IMR-90 (cell line): ENCODE measurements around the gene DERA. TPM values are rescaled to one million over a fixed set of nuclear protein-coding genes. Genes with fewer than 3 reads are reported as not detected.

Experiments
- ATAC-seq: fragments of 200-7000 bp; cut with Tn5 transposase; 2 replicates; pipeline ENCODE4 v1.9.1; 2020; ENCODE audit warnings: low read depth, mild to moderate bottlenecking, moderate library complexity
- BruUV-seq: library from RNA; stranded (reverse); fragments of 400-500 nt; replicated peaks from 2 replicates; lab custom pipeline; 2021; lab: Mats Ljungman, UMichigan
- CTCF ChIA-PET: fragments of 300-600 bp; formaldehyde crosslinking; extraction: SDS; loops from one replicate; lab custom pipeline; 2021; ENCODE audit warnings: antibody characterized with exemption; lab: Yijun Ruan, JAX
- POLR2A ChIA-PET: fragments of 300-600 bp; sonication (Branson Sonifier 250); formaldehyde crosslinking; loops from one replicate; lab custom pipeline; 2022; ENCODE audit warnings: antibody characterized with exemption; ENCODE audit not compliant: unreplicated experiment; lab: Charles Lee
- DNase-seq: peaks from one replicate; pipeline ENCODE4 v3.0.0; 2013
- H2AFZ ChIP-seq: replicated peaks from 2 replicates; pipeline ENCODE3; 2013; ENCODE audit warnings: low read length, mild to moderate bottlenecking; ENCODE audit not compliant: poor library complexity
- H2AK5ac ChIP-seq: 2 replicates; pipeline ENCODE4 v1.6.1; 2013; ENCODE audit warnings: low read depth, low read length, inconsistent platforms
- H2AK9ac ChIP-seq: replicated peaks from 2 replicates; pipeline ENCODE3; 2013; ENCODE audit warnings: mild to moderate bottlenecking, low read depth, low read length, moderate library complexity; ENCODE audit not compliant: poor library complexity
- H2BK120ac ChIP-seq: 2 replicates; pipeline ENCODE4 v1.6.1; 2013; ENCODE audit warnings: low read depth, low read length, inconsistent platforms
- H2BK15ac ChIP-seq: 3 replicates; pipeline ENCODE4 v1.6.1; 2013; ENCODE audit warnings: low read depth, low read length, inconsistent platforms
- H2BK20ac ChIP-seq: 2 replicates; pipeline ENCODE4 v1.6.1; 2013; ENCODE audit warnings: low read depth, mild to moderate bottlenecking, inconsistent platforms, low read length, moderate library complexity
- H2BK5ac ChIP-seq: 2 replicates; pipeline ENCODE4 v1.6.1; 2013; ENCODE audit warnings: mild to moderate bottlenecking, low read depth, low read length, inconsistent platforms; ENCODE audit not compliant: poor library complexity, severe bottlenecking
- H3K14ac ChIP-seq: replicated peaks from 2 replicates; pipeline ENCODE4 v1.6.1; 2013; ENCODE audit warnings: low read depth, low read length, inconsistent platforms
- H3K18ac ChIP-seq: 2 replicates; pipeline ENCODE4 v1.6.1; 2013; ENCODE audit warnings: low read depth, low read length, control low read depth
- H3K23ac ChIP-seq: 2 replicates; pipeline ENCODE4 v1.6.1; 2013; ENCODE audit warnings: low read depth, low read length, inconsistent platforms
- H3K27ac ChIP-seq: 2 replicates; pipeline ENCODE4 v1.5.1; 2013; ENCODE audit warnings: mild to moderate bottlenecking, control low read depth, low read length; ENCODE audit not compliant: insufficient read depth
- H3K27me3 ChIP-seq: 2 replicates; pipeline ENCODE4 v1.6.1; 2013; ENCODE audit warnings: low read length; ENCODE audit not compliant: control insufficient read depth, insufficient read depth
- H3K36me3 ChIP-seq: 2 replicates; pipeline ENCODE4 v1.6.1; 2013; ENCODE audit warnings: low read length, mixed read lengths; ENCODE audit not compliant: control insufficient read depth, insufficient read depth
- H3K4ac ChIP-seq: 2 replicates; pipeline ENCODE4 v1.6.1; 2013; ENCODE audit warnings: low read depth, low read length, inconsistent platforms
- H3K4me1 ChIP-seq: 2 replicates; pipeline ENCODE4 v1.6.1; 2013; ENCODE audit warnings: low read length, mixed read lengths; ENCODE audit not compliant: control insufficient read depth, insufficient read depth
- H3K4me2 ChIP-seq: 2 replicates; pipeline ENCODE4 v1.6.1; 2013; ENCODE audit warnings: low read depth, mild to moderate bottlenecking, control low read depth, low read length, moderate library complexity
- H3K4me3 ChIP-seq: 2 replicates; pipeline ENCODE4 v1.5.1; 2013; ENCODE audit warnings: low read depth, mild to moderate bottlenecking, control low read depth, low read length, moderate library complexity; ENCODE audit not compliant: insufficient read depth
- H3K56ac ChIP-seq: 2 replicates; pipeline ENCODE4 v1.6.1; 2013; ENCODE audit warnings: low read length, inconsistent platforms; ENCODE audit not compliant: insufficient read depth; ENCODE audit errors: extremely low read depth
- H3K79me1 ChIP-seq, 2 experiments: 2 replicates each; pipeline ENCODE4 v1.6.1; 2013; ENCODE audit warnings: low read length in 2 of 2, inconsistent platforms in 1 of 2, low read depth in 1 of 2
- H3K9ac ChIP-seq: 2 replicates; pipeline ENCODE4 v1.6.1; 2013; ENCODE audit warnings: low read depth, low read length, control low read depth
- H3K9me1 ChIP-seq: 2 replicates; pipeline ENCODE4 v1.6.1; 2013; ENCODE audit warnings: low read length, inconsistent platforms; ENCODE audit not compliant: insufficient read depth
- H3K9me3 ChIP-seq: 2 replicates; pipeline ENCODE4 v1.6.1; 2013; ENCODE audit warnings: low read length; ENCODE audit not compliant: control insufficient read depth, insufficient read depth
- H4K20me1 ChIP-seq: 2 replicates; pipeline ENCODE4 v1.6.1; 2013; ENCODE audit warnings: low read length, inconsistent platforms; ENCODE audit not compliant: insufficient read depth
- H4K5ac ChIP-seq: 2 replicates; pipeline ENCODE4 v1.6.1; 2013; ENCODE audit warnings: mild to moderate bottlenecking, low read depth, low read length, control low read depth
- H4K8ac ChIP-seq, 2 experiments: 2 replicates each; pipeline ENCODE4 v1.6.1; 2013; ENCODE audit warnings: low read depth in 2 of 2, low read length in 2 of 2, control low read depth in 1 of 2, inconsistent platforms in 1 of 2
- H4K91ac ChIP-seq: 2 replicates; pipeline ENCODE4 v1.6.1; 2013; ENCODE audit warnings: low read depth, low read length, inconsistent platforms; ENCODE audit not compliant: insufficient read depth
- BHLHE40 ChIP-seq: fragments of 150-350 bp; IDR thresholded peaks from 2 replicates; pipeline ENCODE4 v1.6.1; 2016; ENCODE audit warnings: mild to moderate bottlenecking, low read depth, low read length
- CEBPB ChIP-seq: IDR thresholded peaks from 2 replicates; pipeline ENCODE4 v1.6.1; 2012; ENCODE audit warnings: low read depth, low read length, improper control_type of control experiment
- CTCF ChIP-seq: conservative IDR thresholded peaks from 2 replicates; pipeline ENCODE4 v1.5.1; 2012; ENCODE audit warnings: mild to moderate bottlenecking, low read depth, low read length, improper control_type of control experiment
- FOS ChIP-seq: fragments of 150-350 bp; IDR thresholded peaks from 2 replicates; pipeline ENCODE4 v1.6.1; 2016; ENCODE audit warnings: low read depth, low read length
- MAFK ChIP-seq: IDR thresholded peaks from 2 replicates; pipeline ENCODE4 v1.6.1; 2012; ENCODE audit warnings: low read depth, low read length, improper control_type of control experiment
- MAZ ChIP-seq: IDR thresholded peaks from 2 replicates; pipeline ENCODE4 v1.6.1; 2012; ENCODE audit warnings: low read depth, mild to moderate bottlenecking, low read length, improper control_type of control experiment, moderate library complexity, borderline replicate concordance
- NFE2L2 ChIP-seq: fragments of 150-350 bp; IDR thresholded peaks from 2 replicates; pipeline ENCODE4 v1.6.1; 2016; ENCODE audit warnings: low read depth, mild to moderate bottlenecking, low read length
- POLR2A ChIP-seq: IDR thresholded peaks from 2 replicates; pipeline ENCODE4 v1.6.1; 2012; ENCODE audit warnings: mild to moderate bottlenecking, low read depth, low read length
- RAD21 ChIP-seq: IDR thresholded peaks from 2 replicates; pipeline ENCODE4 v1.6.1; 2012; ENCODE audit warnings: low read length, improper control_type of control experiment
- RCOR1 ChIP-seq: IDR thresholded peaks from 2 replicates; pipeline ENCODE4 v1.6.1; 2012; ENCODE audit warnings: mild to moderate bottlenecking, low read length, improper control_type of control experiment; ENCODE audit not compliant: insufficient replicate concordance
- RFX5 ChIP-seq: IDR thresholded peaks from 2 replicates; pipeline ENCODE4 v1.8.0; 2012; ENCODE audit warnings: low read depth, mild to moderate bottlenecking, low read length, moderate library complexity
- SMC3 ChIP-seq: fragments of 150-350 bp; IDR thresholded peaks from 2 replicates; pipeline ENCODE4 v1.6.1; 2016; ENCODE audit warnings: low read depth, mild to moderate bottlenecking, antibody characterized with exemption, low read length, moderate library complexity
- WGBS, 2 experiments: methylation state at CpG; one replicate each; pipeline versions ENCODE4 v1.1.5 to v1.1.7; 2013; ENCODE audit warnings: missing lambda C conversion rate in 2 of 2; ENCODE audit not compliant: insufficient read length in 1 of 2; ENCODE audit errors: extremely low coverage in 2 of 2; 5-methylcytosine and 5-hydroxymethylcytosine counted together
- dilution Hi-C: fragments of 300-500 bp; cut with HindIII; formaldehyde crosslinking; loops from one replicate; pipeline ENCODE4 v1.14.3; 2018; ENCODE audit warnings: low sequenced_read_pairs; ENCODE audit not compliant: unreplicated experiment
- in situ Hi-C: fragments of 300-500 bp; cut with MboI; formaldehyde crosslinking; loops from 3 replicates; pipeline ENCODE4 v1.14.3; 2019; ENCODE audit warnings: low sequenced_read_pairs, inconsistent platforms, mixed read lengths
- intact Hi-C: fragments of 100-400 bp; cut with micrococcal nuclease; formaldehyde crosslinking; loops from 2 replicates; pipeline ENCODE4 v1.10.0; 2022
- polyA plus RNA-seq, 3 experiments: library from polyadenylated mRNA; depleted of rRNA; stranded (reverse); fragments of >200 nt; gene quantifications; 2 replicates each; pipeline ENCODE4 v1.2.3, GENCODE V29; 2012; ENCODE audit warnings: low replicate concordance in 1 of 3
- total RNA-seq: library from RNA; depleted of rRNA; stranded (reverse); fragments of >200 nt; gene quantifications from 2 replicates; pipeline ENCODE4 v1.2.3, GENCODE V29; 2012
- TF ChIP-seq, protein P1 (sequence below): fragments of 150-350 bp; IDR thresholded peaks from 2 replicates; pipeline ENCODE4 v1.6.1; 2017; ENCODE audit warnings: mild to moderate bottlenecking, antibody characterized with exemption, low read length, low read depth

The DERA gene
- total and polyA plus RNA-seq, 2 of the 4 experiments (the other 2 are of a cell fraction), result 28.1 to 58.6 TPM

GRCh38 chr12:15882118-15882971 is 28.8 kb upstream of the DERA start, which contains the start of gene STRAP:
TSS of gene STRAP (plus strand) at chr12:15882387. CDS start at chr12:15882708, 321 bp downstream.
- Histone ChIP-seq H3K36me3 (peaks cover 7% of the 10 kb centered on the region), H4K20me1 (peaks cover 46% of the 10 kb centered on the region), H3K27me3 (no peaks in the 10 kb centered on the region), H4K8ac (peak within 1 kb of the TSS; percentile 93 to 99), H3K9me1 (no peaks in the 10 kb centered on the region; the same call in 1 of the 2 replicates), H3K27ac (peak within 1 kb of the TSS; percentile 97), H4K5ac (peak within 1 kb of the TSS; percentile 62), H2AK5ac (peak within 1 kb of the TSS; percentile 85), H4K91ac (peak within 1 kb of the TSS; percentile 82), H3K9ac (peak within 1 kb of the TSS; percentile 96), H3K56ac (peak within 1 kb of the TSS; percentile 82), H3K4me2 (peak within 1 kb of the TSS; percentile 100), H3K4ac (peak within 1 kb of the TSS; percentile 94), H3K9me3 (no peaks in the 10 kb centered on the region), H2BK120ac (peak within 1 kb of the TSS; percentile 70), H3K4me1 (peaks cover 9% of the 10 kb centered on the region), H2AK9ac (peak within 1 kb of the TSS; percentile 91), H2AFZ (peak within 1 kb of the TSS; percentile 99), H2BK15ac (peak within 1 kb of the TSS; percentile 21; the same call in 1 of the 3 replicates), H3K14ac (peak within 1 kb of the TSS; percentile 97), H3K79me1 (peaks cover 6 to 22% of the 10 kb centered on the region in 2 experiments; a peak in 3 of 4 replicates), H3K23ac (peak within 1 kb of the TSS; percentile 80), H3K4me3 (peak within 1 kb of the TSS; percentile 84), H2BK5ac (peak within 1 kb of the TSS; percentile 92), H2BK20ac (no peak within 1 kb of the TSS), H3K18ac (peak within 1 kb of the TSS; percentile 72)
- intact Hi-C loops, result no loop called here
- 0% methylated on average over 28 of the region's 63 CpGs; no CpG with 5 or more reads in 1 of the 2 experiments for WGBS, 2 experiments
- ChIA-PET POLR2A (interaction anchor here (0.6 kb wide), 1 partner anchor 46 kb away, joined by 3 read pairs; no protein-coding TSS in a partner anchor), CTCF (no interaction called here)
- BruUV-seq, result TSS peak; percentile 42
- DNase-seq, result peak; percentile 97
- peak; percentile 96 for ATAC-seq
- dilution Hi-C loops, result no loop called here
- in situ Hi-C loops, result loop anchor here (25.0 kb wide), 1 partner anchor 1095 kb away; no protein-coding TSS in a partner anchor
- TF ChIP-seq CEBPB, result 0 out of 2 replicates have a peak, but pooled peaks have one; percentile 6
- no peak for TF ChIP-seq RFX5
- TF ChIP-seq FOS, result no peak
- TF ChIP-seq CTCF, result no peak
- TF ChIP-seq NFE2L2, result 0 out of 2 replicates have a peak, but pooled peaks have one; percentile 15
- TF ChIP-seq, protein P1, sequence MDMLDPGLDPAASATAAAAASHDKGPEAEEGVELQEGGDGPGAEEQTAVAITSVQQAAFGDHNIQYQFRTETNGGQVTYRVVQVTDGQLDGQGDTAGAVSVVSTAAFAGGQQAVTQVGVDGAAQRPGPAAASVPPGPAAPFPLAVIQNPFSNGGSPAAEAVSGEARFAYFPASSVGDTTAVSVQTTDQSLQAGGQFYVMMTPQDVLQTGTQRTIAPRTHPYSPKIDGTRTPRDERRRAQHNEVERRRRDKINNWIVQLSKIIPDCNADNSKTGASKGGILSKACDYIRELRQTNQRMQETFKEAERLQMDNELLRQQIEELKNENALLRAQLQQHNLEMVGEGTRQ, result 0 out of 2 replicates have a peak, but pooled peaks have one; percentile 1
- no peak for TF ChIP-seq SMC3
- no peak for TF ChIP-seq MAFK
- peak; percentile 19; the same call in 1 of the 2 replicates for TF ChIP-seq BHLHE40
- peak; percentile 95 for TF ChIP-seq POLR2A
- TF ChIP-seq MAZ, result peak; percentile 62; the same call in 1 of the 2 replicates
- no peak for TF ChIP-seq RCOR1
- TF ChIP-seq RAD21, result no peak
